ENCODE measurements around the gene HEXIM2.
"Not testable (repeated sequence)": the region's sequence is repeated elsewhere in the genome, so short reads cannot be mapped to it uniquely, and the experiment has no call there.

Gene HEXIM2

DNA sequence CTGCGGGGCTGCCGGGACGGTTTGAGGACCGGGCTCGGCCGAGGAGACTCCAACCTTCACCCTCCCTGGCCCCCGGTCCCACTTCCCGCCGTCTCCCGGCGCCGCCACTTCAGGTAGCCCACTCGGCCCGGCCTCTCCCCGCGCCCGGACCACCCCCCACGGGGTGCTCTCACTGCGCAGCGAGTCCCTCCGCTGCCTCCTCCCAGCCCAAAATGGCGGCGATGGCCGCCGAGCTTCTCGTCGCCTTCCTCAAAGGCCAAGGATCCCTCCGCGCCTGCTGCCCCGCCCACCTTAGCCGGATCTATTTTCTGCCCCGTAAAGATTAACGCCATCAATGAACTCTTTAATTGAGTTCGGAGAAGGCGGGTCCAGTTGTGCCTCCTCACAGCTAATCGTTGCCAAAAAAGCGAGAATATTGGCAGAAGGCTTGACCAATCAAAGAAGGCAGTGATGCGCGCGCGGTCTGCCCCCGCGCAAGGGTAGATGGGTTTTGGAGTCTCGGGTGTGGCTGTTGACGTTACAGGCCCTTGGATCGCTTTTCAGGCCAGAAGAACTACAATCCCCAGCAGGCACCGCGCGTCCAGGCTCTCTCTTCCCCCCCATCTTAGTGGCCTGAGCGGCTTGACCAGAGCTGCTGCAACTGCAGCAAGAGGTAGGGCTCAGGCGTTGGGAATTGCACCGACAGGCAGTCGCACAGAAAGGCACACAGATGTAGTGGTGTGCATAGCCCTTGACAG, at the start of gene HEXIM2:
HEXIM2 (plus strand) TSS at position 588 of the 737 bp plus-strand sequence. CDS start 919 bp downstream, outside the sequence.
- peak; percentile 98 for DNase-seq (ENCODE audit: low spot score)

- DNase-seq (ENCODE audit: low spot score): no peak
Observed at GRCh38 chr17:45112559-45113423, 48.9 kb upstream of the HEXIM2 start.

GRCh38 chr17:45113424-45113754, 48.3 kb upstream of the HEXIM2 start:
- no peak for DNase-seq (ENCODE audit: low spot score)

GRCh38 chr17:45114117-45114932, 47.4 kb upstream of the HEXIM2 start:
- no peak for DNase-seq (ENCODE audit: low spot score)

- no peak for DNase-seq (ENCODE audit: low spot score)
Observed at GRCh38 chr17:45115015-45115625, 46.6 kb upstream of the HEXIM2 start.

GRCh38 chr17:45115871-45116270, 45.8 kb upstream of the HEXIM2 start:
- no peak for DNase-seq (ENCODE audit: low spot score)

DNA sequence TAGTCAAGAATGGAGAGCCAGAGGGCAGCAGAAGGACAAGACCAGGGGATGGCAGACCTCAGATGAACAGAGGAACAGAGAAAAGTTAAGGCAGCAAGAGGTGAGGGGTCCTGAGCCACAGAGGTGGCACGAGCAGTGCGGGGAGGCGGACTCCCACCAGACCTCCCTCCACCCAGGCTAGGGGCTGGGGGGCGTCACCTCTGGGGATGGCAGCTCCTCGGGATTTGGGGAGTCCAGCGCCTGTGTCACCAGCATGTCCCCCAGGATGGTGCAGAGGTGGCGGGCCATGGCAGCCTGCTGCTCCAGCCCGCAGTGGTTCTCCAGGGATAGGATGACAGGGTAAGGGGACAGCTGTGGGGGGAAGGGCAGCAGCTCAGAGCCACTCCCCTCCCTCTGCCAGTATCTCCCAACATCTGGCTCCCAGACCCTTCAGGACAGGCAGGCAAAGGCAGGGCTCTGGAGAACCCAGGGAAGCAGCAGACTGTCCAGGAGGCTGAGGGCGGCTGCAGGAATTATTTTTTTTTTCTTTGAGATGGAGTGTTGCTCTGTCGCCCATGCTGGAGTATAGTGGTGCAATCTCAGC, 45.1 kb upstream of the HEXIM2 start:
- no peak for DNase-seq (ENCODE audit: low spot score)

DNA sequence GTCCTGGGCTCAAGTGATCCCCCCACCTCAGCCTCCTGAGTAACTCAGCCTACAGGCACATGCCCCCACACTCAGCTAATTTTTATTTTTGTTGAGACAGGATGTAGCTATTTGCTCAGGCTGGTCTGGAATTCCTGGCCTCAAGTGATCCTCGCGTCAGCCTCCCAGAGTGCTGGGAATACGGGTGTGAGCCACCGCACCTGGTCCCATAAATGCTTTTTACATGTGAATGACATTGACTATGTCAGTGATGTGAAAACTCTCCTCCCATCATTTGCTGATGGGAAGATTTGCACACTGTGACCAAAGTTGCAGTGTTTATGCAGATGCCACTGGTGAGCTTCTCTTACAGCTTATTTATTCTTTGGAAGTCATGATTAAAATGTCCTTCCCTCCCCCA, 44.3 kb upstream of the HEXIM2 start:
- DNase-seq (ENCODE audit: low spot score): no peak

DNA sequence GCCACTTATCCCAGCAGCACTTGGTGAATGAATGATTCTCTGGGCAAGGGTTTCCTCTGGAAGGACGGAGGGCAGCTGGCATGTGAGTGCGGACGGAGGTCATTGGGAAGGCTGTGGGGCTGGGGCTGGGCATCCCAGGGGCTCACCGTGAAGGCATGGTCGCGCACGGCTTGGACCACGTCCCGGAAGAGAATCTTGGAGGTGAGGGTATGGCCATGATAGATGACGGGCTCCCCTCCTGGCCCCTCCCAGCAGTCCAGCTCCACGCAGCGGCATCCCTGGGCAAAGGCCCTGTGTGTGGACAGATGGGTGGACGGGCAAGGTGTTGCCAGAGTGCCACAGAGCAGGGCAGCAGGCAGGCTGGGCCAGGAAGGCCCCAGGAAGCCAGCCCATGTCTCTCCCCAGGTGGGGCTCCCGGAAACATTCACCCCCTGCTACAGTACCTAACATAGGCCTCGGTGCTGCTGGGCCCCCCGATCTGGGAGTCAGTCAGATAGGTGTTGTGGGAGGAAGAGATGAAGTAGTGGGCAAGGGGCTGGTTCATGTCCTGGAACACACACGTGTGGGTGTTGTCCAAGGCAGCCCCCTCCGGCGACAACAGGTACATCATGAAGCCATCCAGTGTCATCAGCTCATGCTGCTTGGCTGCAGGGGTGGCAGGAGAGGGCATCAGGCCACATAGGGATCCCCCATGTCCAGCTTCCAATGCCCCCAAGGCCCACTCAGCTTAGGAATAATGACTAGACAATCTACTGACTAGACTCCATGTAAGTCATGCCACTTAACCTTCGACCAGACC, 43.6 kb upstream of the HEXIM2 start:
- no peak for DNase-seq (ENCODE audit: low spot score)

DNA sequence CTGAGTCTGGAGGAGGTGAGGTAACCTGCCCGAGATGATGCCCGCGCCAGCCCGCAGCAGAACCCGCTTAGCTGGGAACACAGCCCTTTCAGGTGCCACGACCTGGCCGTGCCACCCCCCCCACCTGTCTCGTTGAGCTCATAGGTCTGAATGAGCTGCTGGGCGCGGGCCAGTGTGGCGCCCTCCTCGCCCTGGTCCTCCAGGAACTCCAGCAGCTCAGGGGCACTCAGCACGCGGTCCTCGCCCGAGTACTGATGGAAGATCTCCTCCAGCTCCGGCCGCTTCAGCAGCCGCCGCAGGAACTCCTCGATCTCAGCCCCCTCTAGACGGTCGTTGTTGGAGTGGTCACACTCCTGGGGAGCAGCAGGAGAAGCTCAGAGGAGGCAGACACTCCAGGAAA, 43.0 kb upstream of the HEXIM2 start:
- no peak for DNase-seq (ENCODE audit: low spot score)

DNA sequence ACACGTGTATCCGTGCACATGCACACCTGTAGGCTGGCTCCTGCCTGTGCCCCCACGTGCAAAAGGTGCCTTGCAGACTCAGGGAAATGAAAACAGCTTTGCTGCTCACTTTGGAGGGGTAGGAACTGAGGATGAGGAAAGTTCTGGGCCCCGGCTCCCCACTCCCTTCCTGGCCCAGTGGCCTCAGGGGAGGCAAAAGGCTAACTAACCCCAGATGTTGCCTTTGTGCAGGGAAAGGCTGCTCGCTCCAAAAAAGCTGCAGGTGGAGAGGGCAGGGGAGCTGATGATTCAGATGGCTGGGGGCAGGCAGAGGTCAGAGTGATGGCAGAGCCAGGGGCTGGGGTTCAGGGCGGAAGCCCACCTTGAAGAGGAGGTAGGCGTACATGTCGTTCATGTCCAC, 41.7 kb upstream of the HEXIM2 start:
- no peak for DNase-seq (ENCODE audit: low spot score)

DNA sequence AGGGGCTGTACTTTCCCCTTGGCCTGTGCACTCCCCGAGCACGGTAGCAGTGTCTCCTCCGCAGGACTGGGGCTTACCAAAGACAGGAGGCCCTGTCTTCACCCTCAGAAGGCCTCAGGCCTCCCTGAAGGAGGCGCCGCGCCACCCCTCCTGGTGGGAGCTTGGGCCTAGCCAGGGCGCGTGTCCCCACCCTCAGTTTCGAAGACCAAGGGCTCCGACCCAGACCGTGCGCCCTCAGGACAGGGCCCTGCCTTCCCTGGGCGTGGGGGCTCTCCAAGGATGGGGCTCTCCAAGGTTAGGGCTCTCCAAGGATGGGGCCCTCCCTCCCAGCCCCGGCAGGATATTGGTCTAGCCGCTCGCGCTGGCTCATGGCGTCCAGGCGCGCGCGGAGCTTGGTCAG, 41.1 kb upstream of the HEXIM2 start:
- DNase-seq (ENCODE audit: low spot score): no peak

DNA sequence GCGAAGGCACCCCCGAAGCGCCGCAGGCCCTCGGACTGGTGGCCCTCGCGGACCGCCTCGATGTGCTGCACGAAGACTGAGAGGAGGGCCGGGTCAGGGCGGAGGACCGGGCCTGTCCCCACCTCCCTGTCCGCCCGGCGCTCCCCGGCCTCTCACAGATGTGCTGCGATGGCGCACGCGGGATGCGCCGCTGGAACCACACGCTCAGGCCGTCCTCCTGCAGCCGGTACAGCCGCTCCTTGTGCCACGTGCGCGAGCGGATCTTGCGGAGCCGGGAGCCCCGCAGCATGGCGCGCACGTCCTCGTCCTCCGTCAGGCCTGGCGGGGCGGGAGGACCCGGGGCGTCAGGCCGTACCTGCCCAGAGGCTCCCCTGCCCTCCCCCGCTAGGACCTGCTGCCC, 40.6 kb upstream of the HEXIM2 start:
- no peak for DNase-seq (ENCODE audit: low spot score)

- DNase-seq (ENCODE audit: low spot score): no peak
Observed at GRCh38 chr17:45123076-45123770, 38.5 kb upstream of the HEXIM2 start.

DNA sequence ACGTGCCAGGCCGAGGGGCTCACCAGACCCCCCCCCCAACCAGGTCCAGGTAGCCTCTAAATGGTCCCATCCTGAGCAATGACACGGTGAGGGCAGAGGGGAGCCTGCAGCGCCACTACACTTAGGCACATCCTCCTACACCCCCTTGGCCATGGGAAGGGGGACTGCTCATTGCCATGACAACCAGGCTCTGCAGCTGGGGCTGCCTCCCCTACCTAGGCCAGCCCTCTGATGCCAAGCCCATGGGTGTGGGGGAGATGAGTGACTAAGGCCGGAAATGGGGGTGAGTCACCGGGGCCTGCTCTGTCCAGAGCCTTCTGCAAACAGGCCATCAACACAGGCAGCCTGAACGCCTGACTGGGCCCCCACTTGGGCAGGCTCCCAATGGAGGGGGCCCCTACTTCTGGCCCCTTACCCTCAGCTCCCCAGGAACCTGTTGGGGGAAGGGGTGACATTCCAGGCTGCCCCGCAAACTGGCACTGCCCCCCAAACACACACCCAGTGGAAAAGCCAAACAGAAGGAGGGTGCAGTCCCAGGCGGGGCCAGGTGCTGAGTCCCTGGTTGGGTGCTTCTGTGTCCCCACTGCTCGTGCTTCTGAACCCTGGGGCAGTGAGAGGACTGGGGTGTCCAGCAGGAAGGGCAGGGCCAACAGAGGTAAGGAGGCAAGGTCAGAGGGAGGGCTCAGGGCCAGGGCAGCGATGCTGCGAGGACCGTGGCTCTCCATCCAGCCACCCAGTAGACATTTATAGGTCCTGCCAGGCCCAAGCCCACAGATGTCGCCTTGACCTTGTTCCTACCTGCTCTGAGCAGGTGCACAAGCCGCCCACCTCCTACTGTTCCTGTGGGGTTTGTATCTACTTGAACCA, 37.5 kb upstream of the HEXIM2 start:
- DNase-seq (ENCODE audit: low spot score): peak; percentile 93

- DNase-seq (ENCODE audit: low spot score): not testable (repeated sequence)
Observed at GRCh38 chr17:45124797-45125122, 36.9 kb upstream of the HEXIM2 start.

- DNase-seq (ENCODE audit: low spot score): no peak
Observed at GRCh38 chr17:45125509-45125908, 36.2 kb upstream of the HEXIM2 start.

GRCh38 chr17:45127207-45127547, 34.5 kb upstream of the HEXIM2 start:
- no peak for DNase-seq (ENCODE audit: low spot score)

GRCh38 chr17:45127548-45128300, 34.0 kb upstream of the HEXIM2 start:
- DNase-seq (ENCODE audit: low spot score): no peak
